Ureter (tissue), 1 donor: ENCODE measurements around the gene CBX8. TPM values are rescaled to one million over a fixed set of nuclear protein-coding genes. Genes with fewer than 3 reads are reported as not detected.

Experiments
- DNase-seq: peaks from one replicate; pipeline ENCODE4 v3.0.0-alpha.2; 2020; ENCODE audit warnings: low spot score
- total RNA-seq: library from RNA; stranded (reverse); gene quantifications from one replicate; pipeline ENCODE4 v1.2.4, GENCODE V29; 2023
- donor health status: DM: yes; HTN: yes; CAD: no.

Gene CBX8
- total RNA-seq, 1 donor from 2014 or later = 6.5 TPM

DNA sequence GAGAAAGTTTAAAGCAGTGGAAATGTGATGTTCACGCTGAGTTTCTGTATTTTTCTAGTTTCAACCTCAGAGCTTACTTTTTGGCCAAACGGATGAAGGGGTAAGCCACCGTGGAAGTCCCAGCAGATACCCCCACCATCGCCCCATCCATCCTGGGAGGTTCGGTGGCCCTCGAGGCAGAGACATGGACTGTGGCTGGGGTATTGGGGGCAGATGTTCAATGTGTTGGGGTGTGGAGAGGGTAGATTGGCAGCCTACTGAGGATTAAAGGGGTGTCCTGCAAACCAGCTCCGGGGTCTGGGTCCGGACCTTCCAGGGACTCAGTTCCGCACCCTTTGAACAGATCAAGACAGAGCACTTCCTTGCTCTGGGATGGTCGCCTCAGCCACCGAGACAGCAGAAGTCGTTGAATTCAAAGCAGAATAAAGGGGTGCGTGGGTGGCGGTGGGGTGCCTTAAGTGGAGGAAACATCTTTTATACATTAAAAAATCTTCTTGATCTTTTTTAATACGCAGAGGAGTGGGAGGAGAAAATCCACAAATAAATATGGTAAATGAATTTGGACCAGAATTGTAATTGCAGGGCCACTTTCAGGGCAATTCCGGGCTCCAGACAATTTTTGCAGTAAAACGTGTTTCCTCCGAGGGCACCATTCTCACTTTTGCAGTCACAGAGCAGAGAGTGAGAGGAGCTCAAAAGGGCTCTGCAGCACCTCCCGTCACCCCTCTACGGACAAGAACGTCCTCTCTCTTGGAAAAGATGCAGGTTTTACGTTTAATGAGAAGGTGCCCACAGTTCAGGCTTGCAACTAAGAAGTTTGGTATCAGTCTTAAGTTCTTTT, 8.2 kb upstream of the CBX8 start:
- DNase-seq = no peak

DNA sequence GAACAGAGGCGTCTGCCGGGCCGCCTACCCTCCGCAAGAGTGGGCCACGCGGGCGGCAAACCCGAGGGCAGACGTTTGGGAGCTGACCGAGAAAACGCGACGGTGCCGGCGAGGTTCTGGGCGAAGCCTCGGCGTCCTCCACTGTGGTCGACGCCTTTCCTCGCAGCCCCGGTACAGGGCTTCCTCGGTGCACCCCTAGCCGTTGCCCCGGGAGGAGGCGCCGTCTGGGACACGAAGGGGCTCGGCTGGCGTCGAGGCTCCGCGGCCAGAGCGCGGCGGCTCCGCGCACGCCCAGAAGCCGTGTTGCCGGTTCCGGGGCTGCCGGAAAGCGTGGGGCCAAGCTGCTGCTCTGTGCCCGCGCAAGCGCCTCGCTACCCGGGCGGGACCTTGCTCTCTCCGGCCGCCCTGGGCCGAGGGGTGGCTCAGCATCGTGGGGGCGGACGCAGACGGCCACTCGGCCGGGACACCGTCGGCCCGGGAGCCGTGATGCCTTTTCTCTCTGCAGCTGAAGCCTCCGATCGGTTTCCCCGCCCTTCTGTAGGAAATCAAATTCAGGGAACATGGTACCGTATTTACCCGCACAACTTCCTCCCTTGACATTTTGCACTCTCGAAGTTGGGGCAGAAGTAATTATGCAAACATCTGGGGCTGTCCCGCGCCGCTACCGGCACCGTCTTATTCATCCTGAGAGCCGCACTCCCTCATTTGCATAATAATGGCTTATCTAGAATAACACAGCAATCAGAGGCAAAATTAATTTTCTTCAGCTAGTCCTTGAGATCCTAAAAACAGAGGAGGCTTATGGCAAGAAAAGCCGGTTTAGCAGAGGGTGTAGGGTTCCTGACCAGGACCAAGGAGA, 7.3 kb upstream of the CBX8 start:
- no peak for DNase-seq

DNA sequence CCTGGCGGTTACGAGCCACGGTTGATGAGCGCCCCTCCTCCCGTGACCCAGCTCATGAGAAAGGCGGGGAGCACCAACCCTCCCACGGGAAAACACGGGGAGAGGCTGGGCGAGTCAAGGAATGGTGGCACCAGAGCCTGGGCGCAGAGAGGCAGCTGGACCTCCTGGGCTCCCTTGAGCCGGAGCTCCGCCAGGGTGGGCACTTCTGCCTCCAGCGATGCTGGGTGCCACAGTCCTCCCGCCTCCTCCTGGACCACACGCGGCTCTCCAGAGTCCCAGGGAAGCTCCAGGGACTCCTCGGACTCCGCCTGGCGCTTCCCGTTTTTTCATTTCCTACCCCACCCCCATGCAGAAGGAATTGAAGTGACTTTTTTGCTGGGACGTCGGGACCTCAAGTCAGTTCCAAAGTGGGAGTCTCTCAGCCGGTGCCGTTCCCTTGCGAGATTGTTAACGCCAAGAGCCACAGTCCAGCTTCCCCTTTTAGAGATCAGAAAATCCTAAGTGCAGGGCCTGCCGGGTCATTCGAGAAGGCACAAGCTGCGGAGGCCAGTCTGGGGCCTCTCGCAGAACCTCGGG, 6.6 kb upstream of the CBX8 start:
- no peak for DNase-seq

DNA sequence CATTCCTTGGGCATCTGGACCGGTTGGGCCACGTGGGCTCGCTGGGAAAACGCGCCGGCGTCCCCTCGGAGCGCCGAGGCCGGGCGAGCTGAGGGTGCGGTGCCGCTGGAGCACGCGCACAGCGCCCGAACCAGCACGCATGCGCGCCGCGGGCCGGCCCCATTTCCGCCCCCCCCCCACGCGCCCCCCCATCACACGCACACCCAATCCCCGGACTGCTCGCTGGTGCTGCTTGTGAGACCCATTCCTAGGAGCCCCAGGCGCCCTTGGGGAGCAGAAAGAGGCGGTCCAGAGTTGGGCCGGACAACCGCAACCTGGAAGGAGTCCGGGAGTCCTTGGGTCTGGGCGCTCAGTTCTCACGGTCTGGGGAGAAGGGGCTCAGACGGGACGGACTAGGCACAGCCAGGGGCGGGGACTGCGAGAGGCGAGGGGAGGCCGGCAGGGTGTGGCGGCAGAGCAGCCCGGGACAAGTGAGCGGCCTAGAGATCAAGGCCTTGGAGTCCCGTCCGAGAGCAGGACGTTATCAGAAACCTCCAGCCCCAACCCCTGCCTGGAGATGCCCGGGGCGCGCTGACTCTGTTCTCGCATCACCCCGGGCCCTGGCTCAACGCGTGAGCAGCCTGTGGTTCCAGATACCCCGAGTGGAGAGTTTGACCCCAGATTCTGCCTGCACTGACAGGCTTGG, 6.0 kb upstream of the CBX8 start:
- no peak for DNase-seq

DNA sequence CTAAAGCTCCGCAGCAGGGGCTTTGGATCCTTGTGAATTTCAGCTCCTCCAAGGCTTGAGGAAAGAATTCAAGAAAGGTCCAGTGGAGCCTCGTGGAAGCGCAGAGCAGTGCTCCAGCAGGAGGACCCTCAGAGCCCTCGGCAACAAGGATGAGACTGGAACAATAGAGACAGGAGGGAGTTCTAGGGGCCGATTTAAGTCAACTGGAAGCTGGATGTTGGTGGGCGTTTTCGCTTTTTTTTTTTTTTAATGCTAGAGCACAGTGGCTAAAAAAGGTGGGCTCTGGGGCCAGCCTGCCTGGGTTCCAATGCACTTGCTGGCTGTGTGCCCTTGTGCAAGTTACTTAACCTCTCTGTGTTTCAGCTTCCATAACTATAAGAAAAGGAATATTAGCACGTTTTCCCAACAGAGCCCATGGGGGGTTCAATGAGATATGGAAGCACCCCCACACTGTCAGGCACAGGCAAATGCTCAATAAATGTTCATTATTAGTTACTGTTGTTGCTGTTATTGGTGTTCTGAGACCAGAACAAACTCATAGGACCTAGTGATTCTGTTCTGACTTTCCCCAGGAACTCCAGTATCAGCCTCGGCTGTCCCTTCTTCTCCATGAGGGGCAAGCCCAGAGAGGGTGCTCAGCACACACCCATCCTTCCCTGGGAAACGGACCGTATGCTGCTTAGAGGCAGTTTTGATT, 5.3 kb upstream of the CBX8 start:
- DNase-seq = no peak

DNA sequence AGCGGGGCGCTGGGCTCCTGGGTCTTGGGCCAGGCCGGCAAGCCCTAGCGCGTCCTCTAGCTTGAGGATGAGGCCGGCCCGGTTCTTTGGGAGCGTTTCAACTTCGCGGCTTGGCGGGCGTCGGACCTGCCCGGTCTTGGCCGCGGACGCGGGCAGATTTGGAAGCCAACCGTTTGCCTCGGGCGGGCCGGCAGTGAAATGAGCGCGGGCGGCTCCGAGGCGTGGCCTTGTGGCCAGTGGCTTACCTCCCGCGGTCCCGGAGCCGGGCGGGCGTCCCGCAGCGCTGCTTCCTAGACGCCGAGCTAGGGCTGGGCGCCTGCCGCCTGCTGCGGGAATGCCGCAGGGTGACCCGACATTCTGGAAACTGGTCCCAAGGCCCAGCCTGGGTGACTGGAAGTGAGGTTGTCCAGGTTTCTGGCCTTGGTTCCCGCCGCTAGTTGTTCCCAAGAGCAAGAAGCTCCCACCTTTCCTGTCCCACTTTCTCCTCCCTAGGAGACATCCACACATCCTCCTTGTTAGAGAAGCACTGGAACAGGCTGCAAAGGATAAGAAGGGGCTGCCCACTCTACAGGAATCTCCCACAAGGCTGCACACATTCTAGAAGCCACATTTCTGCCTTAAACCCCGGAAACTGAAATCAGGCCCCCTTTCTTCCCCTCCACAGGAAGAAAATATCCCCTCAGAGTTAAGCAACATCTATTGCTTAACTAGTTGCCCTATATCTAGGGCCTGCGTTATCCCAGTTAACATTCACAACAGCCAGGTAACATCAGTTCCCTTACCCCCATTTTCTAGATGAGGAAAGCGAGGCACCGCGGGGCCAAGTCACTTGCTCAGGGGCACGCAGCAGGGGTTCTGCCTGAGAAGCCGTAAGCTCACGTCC, 4.5 kb upstream of the CBX8 start:
- no peak for DNase-seq

DNA sequence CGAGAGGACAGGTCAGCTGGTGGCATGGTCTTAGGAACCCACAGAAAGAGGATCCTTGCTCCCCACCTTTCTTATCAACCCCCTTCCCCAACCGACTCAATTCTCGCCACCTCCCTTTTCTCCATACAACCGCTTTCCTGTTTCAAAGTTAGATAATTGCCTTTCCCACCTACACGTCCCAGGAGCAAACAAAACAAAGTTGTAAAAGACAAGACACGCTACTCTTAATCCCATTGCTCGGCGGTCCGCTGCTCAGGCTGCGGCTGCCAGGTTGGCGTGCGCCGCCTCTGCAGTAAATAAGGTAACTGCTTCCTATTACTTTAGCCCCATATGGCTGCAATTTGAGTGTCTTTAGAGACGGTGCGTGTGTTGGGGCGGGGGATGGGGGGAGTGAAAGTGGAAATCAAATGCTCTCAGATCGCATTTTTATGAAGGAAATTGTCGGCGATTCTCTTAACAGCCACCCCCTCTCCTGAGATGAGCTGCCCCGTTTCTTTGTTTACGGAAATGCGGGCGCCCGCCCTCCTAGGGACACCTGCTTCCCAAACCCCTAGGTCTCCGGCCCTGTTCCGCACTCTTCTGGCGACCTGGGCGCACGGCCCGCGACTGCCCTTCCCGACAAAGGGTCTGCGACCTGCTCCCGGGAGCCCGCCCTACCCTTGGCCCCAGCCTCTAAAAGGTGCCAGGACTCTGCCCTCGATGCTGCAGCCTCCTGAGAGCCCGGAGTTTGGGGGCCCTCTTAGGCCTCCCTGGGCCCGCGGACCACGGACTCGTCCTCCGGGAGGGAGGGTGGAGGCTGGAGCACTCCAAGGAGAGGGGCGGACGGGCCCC, 3.7 kb upstream of the CBX8 start:
- no peak for DNase-seq

DNA sequence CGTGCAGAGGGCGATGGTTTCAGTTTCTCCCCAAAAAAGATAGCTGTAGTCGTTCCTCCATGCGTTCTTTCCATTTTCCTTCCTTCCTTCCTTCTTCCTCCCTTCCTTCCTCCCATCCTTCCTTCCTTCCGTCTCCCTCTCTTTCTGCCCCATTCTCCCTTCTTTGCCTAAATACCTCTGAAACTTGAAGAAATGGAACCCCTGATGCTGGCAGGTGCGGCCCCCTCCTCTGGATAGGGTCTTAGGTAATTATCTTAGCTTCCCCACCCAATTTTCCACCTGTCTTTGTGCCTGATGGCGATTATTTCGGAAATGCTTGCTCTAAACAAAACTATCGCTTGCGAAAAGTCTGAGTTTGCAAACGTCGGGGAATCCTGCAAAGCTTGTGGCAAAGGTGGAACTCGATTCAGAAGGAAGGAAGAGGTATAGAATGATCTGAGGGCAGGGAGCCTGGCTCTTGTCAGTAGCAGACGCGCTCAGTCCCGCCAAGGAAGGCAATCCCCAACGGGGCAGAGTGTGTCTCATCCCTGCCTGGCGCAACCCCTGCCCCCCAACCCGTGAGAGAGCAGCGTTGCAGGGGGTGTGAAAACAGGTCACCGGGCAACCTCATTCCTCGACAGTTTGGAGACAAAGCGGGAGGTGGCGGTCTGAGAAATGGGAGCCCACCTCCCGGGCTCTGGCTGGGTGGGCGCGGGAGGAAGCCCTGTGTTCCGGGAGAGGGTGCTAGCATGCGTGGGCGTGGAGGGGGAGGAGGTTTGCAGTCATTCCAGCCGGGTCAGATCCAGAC, 2.9 kb upstream of the CBX8 start:
- DNase-seq = no peak

DNA sequence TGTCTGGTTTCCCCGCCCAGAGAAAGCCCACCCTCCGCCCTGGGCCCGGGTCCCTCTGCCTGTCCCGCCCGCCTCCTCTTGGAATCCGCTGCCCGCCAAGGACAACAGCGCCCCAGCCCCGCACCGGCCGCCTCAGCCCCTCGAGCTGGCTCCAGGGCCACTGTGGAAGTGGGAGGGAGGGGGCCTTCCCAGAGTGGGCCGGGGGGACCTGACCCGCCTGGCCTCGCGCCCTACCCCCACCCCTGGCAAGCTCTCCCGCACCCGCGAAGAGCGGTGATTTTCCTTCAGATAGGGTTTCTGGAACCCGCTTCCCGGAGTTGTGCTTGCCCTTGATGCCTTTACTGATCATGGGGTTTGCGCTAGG, 2.3 kb upstream of the CBX8 start:
- no peak for DNase-seq

DNA sequence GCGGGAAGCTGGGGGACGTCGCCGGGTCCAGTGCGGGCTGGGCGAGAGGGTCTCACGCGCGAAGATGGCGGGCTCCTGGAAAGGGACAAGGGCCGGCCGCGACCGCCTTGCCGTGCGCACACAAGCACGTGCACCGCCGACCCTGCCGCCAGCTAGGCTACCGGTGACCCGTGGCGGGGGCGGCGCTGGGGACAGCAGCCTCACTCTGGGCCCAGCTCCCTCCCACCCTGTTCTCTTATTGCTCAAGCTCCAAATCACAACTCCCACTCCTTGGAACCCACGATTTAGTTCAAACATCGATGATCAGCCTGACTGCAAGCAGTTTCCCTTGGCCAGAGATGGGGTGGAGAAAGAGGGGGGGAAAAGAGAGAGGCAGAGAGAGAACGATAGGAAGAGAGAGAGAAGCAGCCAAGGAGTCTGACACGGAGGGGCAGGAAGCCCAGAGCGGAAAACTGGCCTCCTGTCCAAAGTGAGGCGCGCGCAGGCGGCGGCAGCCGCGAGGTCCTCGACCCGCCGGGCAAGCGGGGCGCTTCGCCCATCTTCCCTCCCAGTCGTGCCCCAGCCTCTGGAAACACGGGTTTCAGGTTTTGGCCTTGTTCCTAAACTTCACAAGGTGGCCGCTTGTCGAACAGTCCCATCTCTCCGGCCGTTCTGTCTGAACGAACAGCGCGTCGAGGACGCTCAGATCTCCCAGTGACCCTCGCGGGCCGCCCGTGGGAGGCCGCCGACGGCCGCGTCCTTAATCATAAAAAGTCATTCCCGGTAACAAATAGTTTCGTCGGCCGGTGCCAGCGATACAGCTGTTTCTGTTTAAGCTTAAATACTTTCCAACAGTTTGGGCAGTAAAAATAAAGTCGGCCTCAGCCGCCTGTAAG, 1.7 kb upstream of the CBX8 start:
- DNase-seq = no peak

DNA sequence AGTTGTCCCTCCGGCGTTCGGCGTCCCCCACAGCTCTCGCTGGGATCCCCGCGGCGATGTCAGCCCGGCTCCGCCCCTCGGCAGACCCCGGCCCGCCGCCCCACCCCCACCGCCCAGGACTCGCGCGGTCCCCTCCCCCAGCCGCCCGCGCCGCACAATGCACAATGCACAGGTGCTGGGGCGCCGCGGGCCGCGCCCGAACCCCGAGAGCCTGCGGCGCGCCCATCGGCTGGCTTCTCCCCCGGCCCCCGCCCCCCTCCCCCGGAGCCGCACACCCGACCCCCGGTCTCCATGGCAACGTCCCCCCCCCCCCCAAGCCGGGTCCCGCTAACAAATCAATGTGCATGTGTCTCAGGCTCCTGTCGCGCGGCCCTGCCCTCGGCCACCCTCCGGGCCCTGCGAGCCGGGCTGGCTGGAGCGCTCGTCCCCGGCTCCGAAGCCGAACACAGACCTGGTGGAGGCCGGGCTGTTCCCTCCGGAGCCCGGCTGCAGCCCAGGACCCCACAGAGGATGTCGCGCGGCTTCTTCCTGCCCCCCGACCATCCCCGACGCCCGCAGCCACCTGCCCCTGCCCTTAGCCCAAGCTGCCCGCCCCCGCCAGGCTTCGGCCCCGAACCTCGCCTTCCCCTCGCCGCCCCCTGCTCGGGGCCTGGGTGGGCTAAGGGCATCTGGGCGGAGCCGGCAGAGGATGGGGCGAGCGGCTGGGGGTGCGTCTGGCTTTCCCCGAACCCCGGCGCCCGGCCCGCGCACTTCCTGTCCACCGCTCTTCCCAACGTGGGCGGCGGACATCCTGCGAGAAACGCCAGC, 818 bp upstream of the CBX8 start:
- no peak for DNase-seq

DNA sequence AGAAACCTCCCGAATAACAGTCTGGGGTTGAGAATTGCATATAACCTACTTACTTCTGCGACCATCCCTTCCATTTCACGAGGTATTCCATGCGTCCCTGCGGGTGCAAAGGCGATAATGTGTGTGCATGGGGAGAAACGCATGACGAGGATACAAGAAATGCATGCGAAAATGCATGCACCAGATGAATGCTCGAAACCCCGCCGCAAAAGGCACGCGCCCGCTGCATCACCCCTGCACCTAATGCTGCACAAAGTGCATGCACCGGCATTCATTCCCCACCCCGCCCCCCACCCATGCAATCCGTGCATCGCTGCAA, 474 bp downstream of the CBX8 start:
- DNase-seq = no peak

DNA sequence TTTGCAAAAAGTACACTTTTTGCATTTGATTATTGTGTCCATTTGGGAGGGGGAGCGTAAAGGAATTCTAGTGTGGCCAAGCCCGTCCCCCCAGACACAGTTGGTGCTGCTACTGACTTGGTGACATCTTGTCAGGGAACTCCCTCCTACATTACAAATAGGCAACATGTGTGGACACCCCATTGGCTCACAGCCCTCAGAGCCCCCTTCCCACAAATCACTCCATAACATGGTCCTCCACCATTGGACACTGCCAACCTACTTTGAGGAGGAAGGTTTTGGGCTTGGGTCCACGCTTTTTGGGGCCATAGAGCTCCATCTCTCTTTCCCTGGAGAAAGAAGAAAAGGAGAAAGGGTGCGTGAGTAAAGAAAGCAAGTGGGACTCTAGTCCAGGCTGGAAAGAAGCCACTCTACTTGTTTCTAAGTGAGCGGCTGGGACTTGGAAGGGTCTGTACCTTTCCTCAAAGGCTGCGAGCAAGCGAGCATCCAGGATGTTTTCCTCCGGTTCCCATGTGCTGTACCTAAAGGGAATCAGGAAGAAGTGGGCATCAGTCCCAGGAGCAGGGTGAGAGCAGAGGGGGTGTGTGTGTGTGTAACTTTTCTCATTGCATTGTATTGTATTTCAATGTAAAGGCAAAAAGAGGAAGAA, 958 bp downstream of the CBX8 start:
- DNase-seq = no peak

DNA sequence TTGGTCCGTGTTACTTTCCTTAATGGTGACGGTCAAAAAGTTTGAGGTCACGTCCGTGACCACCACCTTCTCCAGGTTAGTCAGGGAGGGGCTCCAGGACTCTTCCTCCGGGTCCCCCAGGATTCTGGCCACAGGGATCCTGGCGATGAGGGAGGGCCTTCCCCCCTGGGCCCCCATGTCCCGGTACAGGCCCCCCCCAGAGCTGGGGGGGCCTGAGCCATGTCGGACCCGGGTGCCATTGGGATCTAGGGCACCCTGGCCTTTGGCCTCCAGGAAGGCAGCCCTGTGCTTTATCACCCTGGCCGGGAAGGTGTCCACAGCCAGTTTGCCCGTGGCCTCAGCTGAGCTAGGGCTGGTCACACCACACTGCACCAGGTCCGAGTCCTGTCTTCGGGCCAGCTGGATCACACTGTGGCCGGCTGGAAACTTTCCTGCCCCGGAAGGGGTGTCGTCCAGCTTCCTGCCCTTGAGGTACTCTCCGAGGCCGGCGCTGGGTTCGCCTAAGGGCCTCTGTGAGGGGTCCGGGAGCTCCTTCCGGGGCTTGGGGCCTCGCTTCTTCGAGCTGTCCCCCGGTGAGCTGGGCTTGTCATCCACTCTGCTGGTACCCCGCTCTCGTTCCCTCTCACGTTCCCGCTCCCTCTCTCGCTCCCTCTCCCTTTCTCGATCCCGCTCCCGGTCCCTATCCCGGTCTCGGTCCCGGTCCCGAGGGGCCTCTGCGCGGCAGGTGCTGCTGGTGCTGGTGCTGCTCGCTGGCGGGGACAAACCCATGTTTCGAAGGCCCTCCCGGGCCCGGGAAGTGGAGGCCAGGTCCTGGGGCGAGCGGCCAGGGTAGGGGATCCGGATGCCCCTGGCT, 2.0 kb downstream of the CBX8 start:
- DNase-seq = no peak

DNA sequence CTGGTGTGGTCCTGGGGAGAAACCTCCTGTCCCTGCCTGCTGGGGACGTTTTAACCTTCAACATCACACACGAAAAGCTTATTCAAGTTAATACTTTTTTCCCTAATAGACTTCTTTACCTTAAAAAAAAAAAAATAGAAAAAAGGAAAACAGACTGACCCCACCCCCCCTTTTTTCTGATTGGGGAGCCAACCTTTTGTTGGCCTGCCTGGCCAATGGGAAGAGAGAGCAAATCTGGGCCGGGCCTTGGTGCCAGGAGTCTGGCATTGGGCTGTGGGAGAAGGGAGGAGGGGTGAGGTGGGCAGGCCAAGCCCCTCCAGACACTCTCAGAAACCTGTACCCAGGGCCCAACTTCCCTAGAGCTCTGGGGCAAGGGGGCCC, 3.0 kb downstream of the CBX8 start:
- no peak for DNase-seq
